Right renal cortex interstitium (tissue), 3 donors: ENCODE data around the gene PMM1. TPM values are rescaled to one million over a fixed set of nuclear protein-coding genes. Genes with fewer than 3 reads are reported as not detected.
A peak's percentile ranks its signal among the peaks of the same experiment; 100 is the strongest.
"Not testable (repeated sequence)": the region's sequence is repeated elsewhere in the genome, so short reads cannot be mapped to it uniquely, and the experiment has no call there.

Experiments
- DNase-seq, 3 donors: peaks; one replicate each; pipeline ENCODE4 v3.0.0-alpha.2; 2013; ENCODE audit warnings: low read depth in 3 of 3, low spot score in 2 of 3
- polyA plus RNA-seq, 3 donors: library from polyadenylated mRNA; unstranded; fragments of 120-200 nt; gene quantifications; one replicate each; pipeline ENCODE4 v1.2.1, GENCODE V29; 2013; ENCODE audit not compliant: insufficient read length in 3 of 3

Gene PMM1
- polyA plus RNA-seq = 10 to 100 TPM; 47.6 to 53.1 (median 51.2) TPM

GRCh38 chr22:41589391-41590241 lies at the start of gene PMM1:
Gene PMM1 (minus strand): TSS chr22:41589840. CDS start chr22:41589805, 35 bp downstream.
- DNase-seq = peak; percentile 96 to 100 (median 99)

GRCh38 chr22:41638748-41639147 lies 49.1 kb upstream of the PMM1 start:
- DNase-seq = no peak

DNA sequence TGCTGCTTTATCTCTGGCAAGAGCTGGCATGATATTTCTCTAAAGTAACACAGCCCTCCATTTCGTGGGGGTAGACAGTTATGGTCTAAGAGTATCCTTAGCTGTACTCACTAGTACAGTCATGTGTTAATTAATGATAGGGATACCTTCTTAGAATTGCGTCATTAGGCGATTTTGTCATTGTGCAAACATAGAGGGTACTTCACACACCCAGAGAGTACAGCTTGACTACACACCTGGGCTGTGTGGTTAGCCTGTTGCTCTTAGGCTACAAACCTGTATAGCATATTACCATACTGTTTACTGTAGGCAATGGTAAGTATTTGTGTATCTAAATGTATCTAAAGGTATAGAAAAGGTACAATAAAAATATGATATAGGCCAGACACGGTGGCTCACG lies 48.5 kb upstream of the PMM1 start:
- no peak for DNase-seq

- not testable (repeated sequence) for DNase-seq
Measured at GRCh38 chr22:41637623-41638022, 48.0 kb upstream of the PMM1 start.

- no peak for DNase-seq
Measured at GRCh38 chr22:41636467-41636866, 46.8 kb upstream of the PMM1 start.

DNA sequence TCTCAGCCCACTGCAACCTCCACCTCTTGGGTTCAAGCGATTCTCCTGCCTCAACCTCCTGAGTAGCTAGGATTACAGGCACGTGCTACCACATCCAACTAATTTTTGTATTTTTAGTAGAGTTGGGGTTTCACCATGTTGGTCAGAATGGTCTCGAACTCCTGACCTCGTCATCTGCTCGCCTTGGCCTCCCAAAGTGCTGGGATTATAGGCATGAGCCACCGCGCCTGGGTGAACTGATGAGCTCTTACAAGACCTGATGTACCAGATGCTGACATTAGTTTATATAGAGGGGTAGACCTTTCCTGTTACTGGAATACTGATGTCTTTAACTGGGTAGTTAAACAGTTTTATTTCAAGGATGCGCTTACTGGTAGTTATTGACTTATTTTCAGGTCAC lies 45.0 kb upstream of the PMM1 start:
- not testable (repeated sequence) for DNase-seq

DNA sequence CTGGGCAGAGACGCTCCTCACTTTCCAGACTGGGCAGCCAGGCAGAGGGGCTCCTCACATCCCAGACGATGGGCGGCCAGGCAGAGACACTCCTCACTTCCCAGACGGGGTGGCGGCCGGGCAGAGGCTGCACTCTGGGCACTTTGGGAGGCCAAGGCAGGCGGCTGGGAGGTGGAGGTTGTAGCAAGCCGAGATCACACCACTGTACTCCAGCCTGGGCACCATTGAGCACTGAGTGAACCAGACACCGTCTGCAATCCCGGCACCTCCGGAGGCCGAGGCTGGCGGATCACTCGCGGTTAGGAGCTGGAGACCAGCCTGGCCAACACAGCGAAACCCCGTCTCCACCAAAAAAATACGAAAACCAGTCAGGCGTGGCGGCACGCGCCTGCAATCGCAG lies 42.0 kb upstream of the PMM1 start:
- DNase-seq = not testable (repeated sequence)

DNA sequence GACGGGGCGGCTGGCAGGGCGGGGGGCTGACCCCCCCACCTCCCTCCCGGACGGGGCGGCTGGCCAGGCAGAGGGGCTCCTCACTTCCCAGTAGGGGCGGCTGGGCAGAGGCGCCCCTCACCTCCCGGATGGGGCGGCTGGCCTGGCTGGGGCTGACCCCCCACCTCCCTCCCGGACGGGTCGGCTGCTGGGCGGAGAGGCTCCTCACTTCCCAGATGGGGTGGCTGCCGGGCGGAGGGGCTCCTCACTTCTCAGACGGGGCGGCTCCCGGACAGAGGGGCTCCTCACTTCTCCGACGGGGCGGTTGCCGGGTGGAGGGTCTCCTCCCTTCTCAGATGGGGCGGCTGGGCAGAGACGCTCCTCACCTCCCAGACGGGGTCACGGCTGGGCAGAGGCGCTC lies 41.5 kb upstream of the PMM1 start:
- not testable (repeated sequence) for DNase-seq

GRCh38 chr22:41625577-41625976 lies 35.9 kb upstream of the PMM1 start:
- DNase-seq = no peak

GRCh38 chr22:41621911-41622179 lies 32.2 kb upstream of the PMM1 start:
- DNase-seq = no peak

DNA sequence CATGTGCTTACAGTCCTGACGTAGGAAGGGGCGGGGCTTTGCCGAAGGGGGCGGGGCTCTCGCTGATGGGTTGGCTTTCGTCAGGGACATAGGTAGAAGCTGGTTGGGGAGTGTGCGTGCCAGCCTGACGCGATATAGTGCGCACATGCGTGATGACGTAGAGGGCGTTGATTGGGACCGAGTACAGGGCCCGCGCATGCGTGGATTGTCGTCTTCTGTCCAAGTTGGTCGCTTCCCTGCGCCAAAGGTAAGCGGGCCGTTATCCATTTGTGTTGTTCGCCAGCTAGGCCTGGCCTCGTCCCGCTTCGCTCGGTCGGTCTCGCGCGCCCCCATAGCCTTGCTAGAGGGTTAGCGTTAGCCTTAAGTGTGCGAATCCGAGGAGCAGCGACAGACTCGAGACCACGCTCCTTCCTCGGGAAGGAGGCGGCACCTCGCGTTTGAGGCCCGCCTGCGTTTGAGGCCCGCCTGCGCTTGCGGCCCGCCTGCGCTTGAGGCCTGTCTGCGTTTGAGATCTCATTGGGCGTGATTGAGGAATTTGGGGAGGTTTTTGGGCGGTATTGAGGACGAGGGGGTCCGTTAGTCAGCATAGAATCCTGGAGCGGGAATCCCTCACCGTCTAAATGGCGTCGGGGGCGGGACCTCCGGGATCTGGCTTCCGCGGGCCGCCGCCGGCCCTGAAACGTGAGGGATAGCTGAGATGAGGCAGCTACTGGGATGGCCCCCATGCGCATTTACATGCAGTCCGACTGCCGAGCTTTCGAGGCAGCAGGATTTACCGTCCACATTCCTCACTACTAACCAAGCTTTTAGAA lies 31.7 kb upstream of the PMM1 start, which contains the start of gene XRCC6:
TSS of gene XRCC6 (plus strand) at position 197 of the 812 bp plus-strand sequence. CDS start 710 bp downstream, outside the sequence.
- peak; percentile 98 to 99 (median 99) for DNase-seq

- DNase-seq = peak in 1 of 3 donors; percentile 27
Measured at GRCh38 chr22:41620589-41621098, 31.0 kb upstream of the PMM1 start, which contains the start of gene DESI1. Gene DESI1 (minus strand): TSS chr22:41621043. CDS start chr22:41620839, 204 bp downstream.

DNA sequence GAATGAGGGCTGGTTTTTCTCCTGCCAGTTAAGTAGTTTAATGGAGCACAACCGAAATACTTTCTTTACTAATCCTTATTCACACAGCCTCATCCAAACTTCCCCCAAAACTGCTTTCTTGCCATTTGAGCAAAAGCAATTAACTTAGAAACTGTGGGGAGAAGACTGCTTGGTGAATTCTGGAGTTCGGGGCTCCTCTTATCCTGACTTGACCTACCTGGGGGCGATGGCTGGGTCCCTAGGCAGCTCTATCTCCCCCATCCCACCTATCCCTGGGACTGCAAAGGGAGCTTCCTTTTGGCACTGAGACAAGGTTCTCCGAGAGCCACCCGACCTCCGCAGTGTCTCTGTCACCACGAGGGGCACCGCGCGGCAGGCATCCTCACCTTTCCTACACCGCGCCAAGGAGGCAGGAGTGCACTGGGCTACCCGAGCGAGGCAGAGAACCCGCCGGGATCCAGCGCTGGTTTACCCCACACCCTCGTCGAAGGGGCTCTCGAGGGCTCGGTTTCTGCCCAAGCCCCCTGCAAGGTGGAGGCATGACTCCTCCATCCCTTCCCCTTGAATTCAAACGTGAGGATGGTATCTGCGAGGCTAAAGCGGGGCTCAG lies 30.4 kb upstream of the PMM1 start:
- peak in 1 of 3 donors; percentile 10 for DNase-seq

DNA sequence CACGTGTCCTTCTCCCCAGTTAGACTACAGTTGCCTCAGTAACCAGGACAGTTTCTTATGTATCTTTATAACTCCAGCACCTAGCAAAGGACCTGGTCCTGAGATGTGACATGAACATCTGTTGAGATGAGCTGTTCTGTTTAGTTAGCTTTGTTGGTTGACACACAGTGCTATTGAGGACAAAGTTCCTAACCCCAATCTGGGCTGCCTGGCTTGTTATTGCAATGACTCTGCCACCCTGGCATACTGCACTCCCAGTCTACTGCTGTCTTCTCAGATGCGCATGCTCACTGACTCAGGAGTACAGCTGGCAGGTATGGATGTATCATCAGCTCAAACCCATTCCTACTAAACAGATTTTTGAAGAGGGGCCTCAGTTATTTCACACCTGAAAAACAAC lies 23.8 kb upstream of the PMM1 start:
- DNase-seq = no peak

- no peak for DNase-seq
Measured at GRCh38 chr22:41612603-41613306, 23.1 kb upstream of the PMM1 start.

GRCh38 chr22:41608386-41608785 lies 18.7 kb upstream of the PMM1 start:
- no peak for DNase-seq

DNA sequence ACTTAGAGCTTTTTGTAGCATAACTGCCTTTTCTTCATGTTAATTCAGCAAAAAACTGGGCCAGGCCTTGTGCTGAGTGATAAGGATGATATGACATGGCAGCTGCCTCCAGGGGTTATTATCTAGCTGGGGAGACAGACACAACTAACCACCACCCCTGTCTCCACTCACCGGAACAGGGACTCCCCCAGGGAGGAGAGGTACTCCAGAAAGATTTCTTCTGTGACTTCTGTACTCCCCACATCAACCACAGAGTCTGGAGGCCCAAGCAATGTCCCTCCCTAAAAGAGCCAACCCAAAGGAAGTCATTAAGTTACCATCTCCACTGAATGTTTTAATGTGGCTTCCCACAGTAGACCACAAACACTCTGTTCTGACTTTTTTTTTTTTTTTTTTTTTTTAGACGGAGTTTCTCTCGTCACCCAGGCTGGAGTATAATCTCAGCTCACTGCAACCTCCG lies 14.3 kb upstream of the PMM1 start:
- no peak for DNase-seq

- no peak for DNase-seq
Measured at GRCh38 chr22:41600976-41601375, 11.3 kb upstream of the PMM1 start.

DNA sequence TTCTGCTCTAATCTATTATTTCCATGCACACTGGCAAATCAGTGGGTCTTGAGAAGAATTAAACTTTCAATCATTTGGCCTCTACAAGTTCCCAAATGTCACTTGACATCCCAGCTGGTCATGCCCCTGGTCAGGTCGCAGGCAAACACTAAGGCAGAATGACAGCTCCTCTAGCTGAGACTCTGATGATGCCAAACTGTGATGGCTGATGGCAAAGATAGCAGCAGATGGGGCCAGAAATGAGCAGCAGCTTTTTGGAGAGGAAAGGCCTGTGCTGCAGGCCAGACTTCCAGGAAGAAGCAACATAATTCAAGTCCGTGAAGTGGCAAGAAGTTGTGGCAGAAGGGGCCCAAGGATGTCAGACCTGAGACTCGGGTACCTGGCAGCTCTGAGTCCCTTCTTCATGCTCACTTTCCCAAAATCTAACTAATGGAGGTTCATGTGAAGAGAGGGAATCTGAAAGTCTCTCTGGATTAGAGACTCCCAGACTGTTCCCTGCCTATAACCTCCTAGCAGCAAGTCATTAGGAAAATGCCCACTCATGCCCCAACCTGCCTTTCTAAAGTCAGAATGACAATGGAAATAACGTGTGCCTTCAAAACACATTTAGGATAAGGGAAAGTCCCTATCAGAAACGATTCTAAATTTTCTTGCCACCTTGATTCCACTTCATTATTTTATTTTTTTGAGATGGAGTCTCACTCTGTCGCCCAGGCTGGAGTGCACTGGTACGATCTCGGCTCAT lies 9.4 kb upstream of the PMM1 start:
- no peak for DNase-seq

DNA sequence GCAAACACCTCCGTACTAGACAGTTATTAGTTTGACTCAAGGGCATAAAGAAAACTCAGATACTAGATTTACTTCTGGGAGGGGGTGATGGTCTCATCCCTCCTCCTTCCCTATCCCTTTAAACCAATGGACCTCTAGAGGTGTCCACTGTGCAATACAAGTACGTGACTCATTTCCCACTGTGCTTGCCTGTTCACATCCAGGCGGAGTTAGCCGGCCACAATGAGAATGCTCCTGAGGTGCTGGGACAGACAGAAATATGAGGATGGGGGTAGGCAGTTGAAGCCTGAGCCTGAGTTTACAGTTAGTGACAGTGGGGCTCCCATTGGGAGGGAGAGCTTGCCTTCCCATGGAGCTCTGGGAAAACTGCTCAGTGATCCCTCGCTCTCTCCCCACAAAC lies 8.4 kb upstream of the PMM1 start:
- DNase-seq = no peak
